ENCODE measurements around the gene KCNJ9. TPM values are rescaled to one million over a fixed set of nuclear protein-coding genes. Genes with fewer than 3 reads are reported as not detected.

Gene KCNJ9
- total RNA-seq, 1 donor from 2014 or later = not detected

DNA sequence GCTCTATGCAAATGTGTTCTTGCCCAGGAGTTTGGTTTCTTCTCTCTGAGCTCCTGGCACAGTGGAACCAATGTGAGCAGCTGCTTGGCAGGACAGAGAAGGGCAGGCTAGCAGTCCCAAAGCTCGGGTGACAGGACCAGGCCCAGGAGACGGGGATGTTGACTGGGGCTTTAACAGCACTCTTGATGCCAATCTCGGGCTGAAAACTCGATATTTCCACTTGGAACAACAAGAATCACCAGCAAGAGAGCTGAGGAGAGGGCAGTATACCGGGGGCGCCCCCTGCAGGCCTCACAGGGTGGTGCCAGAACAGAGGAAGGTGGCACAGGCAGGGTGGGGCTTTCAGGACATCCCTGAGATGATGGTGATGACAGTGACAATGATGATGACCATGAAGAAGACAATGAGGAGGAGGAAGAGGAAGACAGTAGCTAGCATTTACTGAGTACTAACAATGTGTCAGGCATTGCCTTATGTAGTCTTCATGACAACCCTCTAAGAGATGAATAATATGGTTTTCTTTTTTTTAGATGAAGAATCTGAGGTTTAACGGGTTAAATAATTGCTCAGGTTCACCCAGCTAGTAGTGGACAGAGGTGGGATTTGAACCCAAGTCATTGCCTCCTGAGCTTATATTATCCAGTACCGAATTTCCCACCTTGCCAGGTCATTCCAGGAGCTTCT, 2.7 kb upstream of the KCNJ9 start:
- H3K27me3 Mint-ChIP-seq (ENCODE audit: low read depth) = peaks cover 60% of the 10 kb centered on the region
- peak; percentile 37 for DNase-seq (ENCODE audit: low spot score)
- no peaks in the 10 kb centered on the region for H3K9me3 Mint-ChIP-seq (ENCODE audit: low read depth)
- H3K4me1 Mint-ChIP-seq (ENCODE audit: low read depth) = peaks cover 5% of the 10 kb centered on the region
- TF ChIP-seq, protein P1, sequence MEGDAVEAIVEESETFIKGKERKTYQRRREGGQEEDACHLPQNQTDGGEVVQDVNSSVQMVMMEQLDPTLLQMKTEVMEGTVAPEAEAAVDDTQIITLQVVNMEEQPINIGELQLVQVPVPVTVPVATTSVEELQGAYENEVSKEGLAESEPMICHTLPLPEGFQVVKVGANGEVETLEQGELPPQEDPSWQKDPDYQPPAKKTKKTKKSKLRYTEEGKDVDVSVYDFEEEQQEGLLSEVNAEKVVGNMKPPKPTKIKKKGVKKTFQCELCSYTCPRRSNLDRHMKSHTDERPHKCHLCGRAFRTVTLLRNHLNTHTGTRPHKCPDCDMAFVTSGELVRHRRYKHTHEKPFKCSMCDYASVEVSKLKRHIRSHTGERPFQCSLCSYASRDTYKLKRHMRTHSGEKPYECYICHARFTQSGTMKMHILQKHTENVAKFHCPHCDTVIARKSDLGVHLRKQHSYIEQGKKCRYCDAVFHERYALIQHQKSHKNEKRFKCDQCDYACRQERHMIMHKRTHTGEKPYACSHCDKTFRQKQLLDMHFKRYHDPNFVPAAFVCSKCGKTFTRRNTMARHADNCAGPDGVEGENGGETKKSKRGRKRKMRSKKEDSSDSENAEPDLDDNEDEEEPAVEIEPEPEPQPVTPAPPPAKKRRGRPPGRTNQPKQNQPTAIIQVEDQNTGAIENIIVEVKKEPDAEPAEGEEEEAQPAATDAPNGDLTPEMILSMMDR (IDR thresholded peaks at IDR 0.05) = peak; percentile 77
- H3K4me3 Mint-ChIP-seq (ENCODE audit: unreplicated experiment) = no peak overlapping the region
- H3K36me3 Mint-ChIP-seq (ENCODE audit: low read depth) = no peaks in the 10 kb centered on the region
- no peak overlapping the region for H3K27ac Mint-ChIP-seq (ENCODE audit: unreplicated experiment)

DNA sequence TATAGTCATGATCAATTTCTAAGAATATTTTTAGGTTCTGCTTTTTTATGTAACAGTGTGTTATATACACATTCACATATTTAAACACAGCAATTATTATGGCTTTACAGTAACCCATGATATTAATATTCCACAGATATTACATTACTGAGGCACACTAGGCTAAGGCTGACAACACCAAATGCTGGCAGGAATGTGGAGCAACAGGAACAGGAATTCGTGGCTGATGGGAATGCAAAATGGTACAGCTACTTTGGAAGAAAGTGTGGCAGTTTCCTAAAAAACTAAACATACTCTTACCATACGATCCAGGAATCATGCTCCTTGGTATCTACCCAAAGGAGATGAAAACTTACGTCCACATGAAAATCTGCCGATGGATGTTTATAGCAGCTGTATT, 1.9 kb upstream of the KCNJ9 start:
- Mint-ChIP-seq H3K4me3 (ENCODE audit: unreplicated experiment) (no peak overlapping the region), H3K9me3 (ENCODE audit: low read depth) (no peaks in the 10 kb centered on the region), H3K27ac (ENCODE audit: unreplicated experiment) (no peak overlapping the region), H3K27me3 (ENCODE audit: low read depth) (peaks cover 60% of the 10 kb centered on the region), H3K4me1 (ENCODE audit: low read depth) (peaks cover 5% of the 10 kb centered on the region), H3K36me3 (ENCODE audit: low read depth) (no peaks in the 10 kb centered on the region)
- DNase-seq (ENCODE audit: low spot score) = no peak
- TF ChIP-seq, protein P1 (IDR thresholded peaks at IDR 0.05) = no peak

DNA sequence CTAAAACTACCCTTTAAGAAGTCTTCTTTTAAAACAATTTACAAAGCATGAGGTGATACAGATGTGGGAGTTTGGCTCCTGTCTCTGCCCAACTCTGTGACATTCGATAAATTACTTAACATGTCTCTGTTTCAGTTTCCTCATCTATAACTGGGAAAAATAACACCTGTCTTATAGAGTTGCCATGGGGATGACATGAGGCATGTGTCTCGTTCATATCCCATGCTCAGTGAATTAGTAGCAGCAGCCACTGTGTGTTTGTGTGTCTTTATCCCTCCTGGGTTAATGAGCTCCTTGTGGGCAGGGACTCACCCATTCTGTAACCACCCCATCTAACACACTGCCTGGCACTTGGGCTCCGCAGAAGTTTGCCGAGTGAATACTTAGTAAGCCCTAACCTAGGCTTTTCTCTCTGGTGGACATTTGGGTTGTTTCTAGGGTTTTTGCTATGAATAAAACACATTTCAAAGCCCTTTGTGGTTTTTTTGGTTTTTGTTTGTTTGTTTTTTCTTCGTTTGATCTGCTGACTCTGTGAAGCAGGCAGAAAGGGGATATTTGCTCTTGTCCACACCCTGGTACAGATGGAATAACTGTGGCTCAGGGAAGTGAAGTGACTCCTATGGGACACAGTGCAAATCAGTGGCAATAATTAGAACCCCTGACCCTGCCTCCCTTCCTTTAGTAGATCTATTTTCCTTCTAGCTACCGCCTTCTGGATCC, 797 bp upstream of the KCNJ9 start:
- peaks cover 5% of the 10 kb centered on the region for H3K4me1 Mint-ChIP-seq (ENCODE audit: low read depth)

DNA sequence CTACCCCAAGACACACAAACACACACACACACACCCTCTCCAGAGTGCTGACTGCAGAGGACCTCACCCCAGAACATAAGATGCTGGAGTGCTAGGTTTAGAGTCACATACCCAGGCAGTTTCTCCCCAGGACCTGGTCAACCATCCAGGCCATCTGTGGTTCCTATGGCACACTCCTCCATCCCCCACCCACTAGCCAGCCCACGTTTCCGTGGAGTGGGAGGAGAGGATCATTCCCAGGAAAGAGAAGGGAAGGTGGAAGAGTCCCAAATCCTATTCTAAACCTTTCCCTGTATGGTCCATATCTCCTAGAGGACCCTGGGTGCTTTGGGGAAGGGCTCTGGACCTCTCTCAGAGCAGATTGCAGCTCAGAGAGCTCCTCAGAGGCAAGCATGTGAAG, 1.1 kb downstream of the KCNJ9 start:
- Mint-ChIP-seq H3K27me3 (ENCODE audit: low read depth) (peaks cover 43% of the 10 kb centered on the region), H3K27ac (ENCODE audit: unreplicated experiment) (no peak overlapping the region)

More for the DNA sequence above, 797 bp upstream of the KCNJ9 start:
- H3K27ac Mint-ChIP-seq (ENCODE audit: unreplicated experiment) = no peak overlapping the region
- H3K4me3 Mint-ChIP-seq (ENCODE audit: unreplicated experiment) = no peak overlapping the region
- peaks cover 51% of the 10 kb centered on the region for H3K27me3 Mint-ChIP-seq (ENCODE audit: low read depth)
- H3K36me3 Mint-ChIP-seq (ENCODE audit: low read depth) = no peaks in the 10 kb centered on the region
- peak; percentile 11 for DNase-seq (ENCODE audit: low spot score)
- TF ChIP-seq, protein P1 (IDR thresholded peaks at IDR 0.05) = no peak
- H3K9me3 Mint-ChIP-seq (ENCODE audit: low read depth) = no peaks in the 10 kb centered on the region

DNA sequence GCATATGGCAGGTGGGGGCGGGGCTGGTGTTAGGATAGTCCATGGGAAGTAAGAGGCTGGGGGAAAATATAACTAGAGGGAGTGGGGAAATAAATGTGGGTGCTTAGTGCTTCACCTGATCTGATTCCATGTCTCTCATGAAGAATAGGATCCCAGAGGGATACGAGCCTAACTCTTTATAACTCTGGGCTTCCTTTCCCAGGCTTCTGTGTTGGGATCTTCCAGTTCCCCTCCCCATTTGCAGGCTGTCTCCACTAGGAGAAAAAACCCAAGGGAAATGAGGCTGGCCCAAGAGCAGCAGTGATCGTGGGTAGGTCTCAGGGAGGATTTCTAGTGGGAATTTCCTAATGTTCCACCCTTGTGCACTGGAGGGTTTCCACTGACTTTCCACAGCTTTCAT, 1.6 kb downstream of the KCNJ9 start:
- Mint-ChIP-seq H3K27me3 (ENCODE audit: low read depth) (peaks cover 41% of the 10 kb centered on the region), H3K36me3 (ENCODE audit: low read depth) (peaks cover 2% of the 10 kb centered on the region), H3K9me3 (ENCODE audit: low read depth) (no peaks in the 10 kb centered on the region), H3K27ac (ENCODE audit: unreplicated experiment) (no peak overlapping the region), H3K4me1 (ENCODE audit: low read depth) (peaks cover 8% of the 10 kb centered on the region), H3K4me3 (ENCODE audit: unreplicated experiment) (no peak overlapping the region)
- DNase-seq (ENCODE audit: low spot score) = no peak
- TF ChIP-seq, protein P1 (IDR thresholded peaks at IDR 0.05) = no peak

More for the DNA sequence above, 1.1 kb downstream of the KCNJ9 start:
- H3K36me3 Mint-ChIP-seq (ENCODE audit: low read depth) = peaks cover 2% of the 10 kb centered on the region
- no peaks in the 10 kb centered on the region for H3K9me3 Mint-ChIP-seq (ENCODE audit: low read depth)
- no peak overlapping the region for H3K4me3 Mint-ChIP-seq (ENCODE audit: unreplicated experiment)
- H3K4me1 Mint-ChIP-seq (ENCODE audit: low read depth) = peaks cover 8% of the 10 kb centered on the region
- TF ChIP-seq, protein P1 (IDR thresholded peaks at IDR 0.05) = no peak
- no peak for DNase-seq (ENCODE audit: low spot score)
